PFSK-1 (cell line): Measurements from ENCODE around the gene TAF11L14.

Experiments
- FOXP2 ChIP-seq: optimal IDR thresholded peaks from 2 replicates; pipeline ENCODE3; 2011; ENCODE audit warnings: borderline replicate concordance, control low read depth, inconsistent platforms; ENCODE audit not compliant: insufficient read depth; ENCODE audit errors: extremely low read length, extremely low read depth
- POLR2AphosphoS5 ChIP-seq: IDR thresholded peaks from 2 replicates; pipeline ENCODE4 v1.6.1; 2012; ENCODE audit warnings: low read depth, mild to moderate bottlenecking, control low read depth, low read length, moderate library complexity
- REST ChIP-seq, 2 experiments: IDR thresholded peaks; 2 replicates each; pipeline versions ENCODE4 v1.6.1 to v1.8.0; 2011 to 2012; ENCODE audit warnings: low read depth in 2 of 2, low read length in 2 of 2, control low read depth in 1 of 2, inconsistent platforms in 1 of 2, mild to moderate bottlenecking in 1 of 2, moderate library complexity in 1 of 2; ENCODE audit not compliant: insufficient read depth in 1 of 2
- SIN3A ChIP-seq: IDR thresholded peaks from 2 replicates; pipeline ENCODE4 v1.6.1; 2012; ENCODE audit warnings: mild to moderate bottlenecking, low read length, moderate library complexity, borderline replicate concordance; ENCODE audit not compliant: insufficient read depth
- TAF1 ChIP-seq: IDR thresholded peaks from 2 replicates; pipeline ENCODE4 v1.6.1; 2012; ENCODE audit warnings: low read length, control low read depth, borderline replicate concordance; ENCODE audit not compliant: insufficient read depth

GRCh38 chr5:17670353-17670752, 36.1 kb downstream of the TAF11L14 start:
- TF ChIP-seq POLR2AphosphoS5, result no peak
- no peak for TF ChIP-seq SIN3A
- TF ChIP-seq REST (IDR thresholded peaks at IDR 0.05; ENCODE audit: insufficient read depth in 1 of 2, low read depth in 2 of 2, low read length in 2 of 2), result no peak
- no peak for TF ChIP-seq TAF1
- no peak for TF ChIP-seq FOXP2
